ENCODE results near the gene GJB6.

DNA sequence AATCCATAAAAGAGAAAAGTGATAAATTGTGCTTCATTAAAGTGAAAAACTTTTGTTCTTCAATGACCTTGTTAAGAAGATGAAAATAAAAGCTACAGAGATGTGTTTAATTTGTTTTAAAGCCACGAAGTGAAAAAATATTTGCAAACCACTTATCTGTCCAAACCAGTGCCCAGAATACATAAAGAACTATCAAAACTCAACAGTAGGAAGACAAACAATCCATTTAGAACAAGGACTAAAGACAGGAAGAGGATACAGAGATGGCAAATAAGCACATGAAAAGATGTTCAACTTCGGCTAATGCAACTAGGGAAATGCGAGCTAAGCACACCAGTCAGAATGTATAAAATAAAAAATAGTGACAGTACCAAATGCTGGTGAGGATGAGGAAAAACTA is 15.0 kb downstream of the GJB6 start:
- TF ChIP-seq ELF4 (IDR thresholded peaks at IDR 0.05), result no peak
- no peak for TF ChIP-seq HDGF (IDR thresholded peaks at IDR 0.05; ENCODE audit: borderline replicate concordance)
- no peak for TF ChIP-seq SUZ12 (IDR thresholded peaks at IDR 0.05)
- TF ChIP-seq SP1 (IDR thresholded peaks at IDR 0.05), result no peak
- TF ChIP-seq FOXK2 (IDR thresholded peaks at IDR 0.05), result no peak
- TF ChIP-seq NFRKB (IDR thresholded peaks at IDR 0.05), result no peak
- TF ChIP-seq ZNF384 (IDR thresholded peaks at IDR 0.05), result no peak
- TF ChIP-seq TARDBP (IDR thresholded peaks at IDR 0.05), result no peak
- no peak for TF ChIP-seq FOXM1 (IDR thresholded peaks at IDR 0.05; ENCODE audit: borderline replicate concordance)
- TF ChIP-seq CTBP1 (IDR thresholded peaks at IDR 0.05; ENCODE audit: borderline replicate concordance), result no peak
- no peak for TF ChIP-seq ARNT (IDR thresholded peaks at IDR 0.05)

Data from HEK293T (cell line).